Right lobe of liver (tissue), 6 donors: ENCODE data around the gene ALPK3. TPM values are rescaled to one million over a fixed set of nuclear protein-coding genes. Genes with fewer than 3 reads are reported as not detected.

Experiments used
- ATAC-seq, 4 donors: fragments of 200-7000 bp; cut with Tn5 transposase; one replicate each; pipeline ENCODE4 v1.9.1; 2020; ENCODE audit warnings: mild to moderate bottlenecking in 4 of 4, moderate library complexity in 4 of 4
- DNase-seq, 3 donors: peaks; one replicate each; pipeline ENCODE4 v3.0.0-alpha.2; 2020
- H3K27ac ChIP-seq, 3 donors: fragments of 200-600 bp; one replicate each; pipeline ENCODE4 v1.8.0; 2022
- H3K27me3 ChIP-seq, 2 donors: fragments of 200-600 bp; one replicate each; pipeline ENCODE4 v1.8.0; 2022
- H3K36me3 ChIP-seq, 4 donors: fragments of 200-600 bp; sonication (generic) in 1 of 4; one replicate each; pipeline versions ENCODE4 v1.5.1 to v1.8.0; 2017 to 2022; ENCODE audit warnings: control low read depth in 1 of 4
- H3K4me1 ChIP-seq, 4 donors: fragments of 200-600 bp; sonication (generic) in 1 of 4; one replicate each; pipeline versions ENCODE4 v1.5.1 to v1.8.0; 2017 to 2022; ENCODE audit warnings: control low read depth in 1 of 4
- H3K4me3 ChIP-seq, 3 donors: fragments of 200-600 bp; one replicate each; pipeline ENCODE4 v1.8.0; 2022
- H3K9me3 ChIP-seq, 4 donors: fragments of 200-600 bp; sonication (generic) in 1 of 4; one replicate each; pipeline versions ENCODE4 v1.5.1 to v1.8.0; 2017 to 2022; ENCODE audit warnings: control low read depth in 1 of 4
- POLR2A ChIP-seq: fragments of 450-650 bp; IDR thresholded peaks from one replicate; pipeline ENCODE4 v1.6.1; 2017; ENCODE audit warnings: antibody characterized with exemption, mild to moderate bottlenecking
- WGBS: methylation state at CpG from one replicate; pipeline ENCODE4 v1.1.6; 2018; ENCODE audit warnings: low coverage, low lambda C conversion rate; ENCODE audit not compliant: insufficient coverage; ENCODE audit errors: missing lambda C conversion rate; 5-methylcytosine and 5-hydroxymethylcytosine counted together
- intact Hi-C, 2 donors: fragments of 100-400 bp; cut with DNase I; formaldehyde crosslinking; loops; one replicate each; pipeline versions ENCODE4 v1.11.2 to v1.14.1; 2022
- total RNA-seq, 6 experiments: library from RNA; depleted of rRNA in 2 of 6; stranded (reverse); fragments of >200 nt in 2 of 6; fragmentation: NEBNext Ultra II Directional in 3 of 6; extraction: Animal tissue kit (Norgen Biotek cat#: 25700) in 3 of 6; gene quantifications; one replicate each; pipeline versions ENCODE4 v1.1.0 to v1.2.4, GENCODE V29; 2016 to 2023
- TF ChIP-seq, protein P1 (sequence below), 4 donors: fragments of 200-600 bp in 3 of 4; fragments of 450-650 bp in 1 of 4; IDR thresholded peaks; one replicate each; pipeline versions ENCODE4 v1.5.1 to v1.8.0; 2016 to 2022; ENCODE audit warnings: antibody characterized with exemption in 4 of 4, mild to moderate bottlenecking in 2 of 4
- donor health status: DM: no; HTN: yes; CAD: no.
- donor health status: DM: no; HTN: no; CAD: no.
- donor health status: DM: no; HTN: no; CAD: no.
- donor health status: DM: no; HTN: yes; CAD: no.
- donor health status: DM: no; HTN: yes; CAD: no.

ALPK3 gene
- total RNA-seq, 6 experiments from 2014 or later: 1.3 to 12.5 (median 5.5) TPM

- Histone ChIP-seq H3K27me3 (no peaks in the 10 kb centered on the region), H3K9me3 (no peaks in the 10 kb centered on the region), H3K27ac (no peak overlapping the region), H3K4me1 (peaks cover 0 to 6% (median 0%) of the 10 kb centered on the region in 4 donors), H3K4me3 (no peak overlapping the region), H3K36me3 (no peaks in the 10 kb centered on the region)
- 84% methylated on average over 3 of the region's 5 CpGs for WGBS
- no peak for DNase-seq
- TF ChIP-seq POLR2A: no peak
- TF ChIP-seq, protein P1, sequence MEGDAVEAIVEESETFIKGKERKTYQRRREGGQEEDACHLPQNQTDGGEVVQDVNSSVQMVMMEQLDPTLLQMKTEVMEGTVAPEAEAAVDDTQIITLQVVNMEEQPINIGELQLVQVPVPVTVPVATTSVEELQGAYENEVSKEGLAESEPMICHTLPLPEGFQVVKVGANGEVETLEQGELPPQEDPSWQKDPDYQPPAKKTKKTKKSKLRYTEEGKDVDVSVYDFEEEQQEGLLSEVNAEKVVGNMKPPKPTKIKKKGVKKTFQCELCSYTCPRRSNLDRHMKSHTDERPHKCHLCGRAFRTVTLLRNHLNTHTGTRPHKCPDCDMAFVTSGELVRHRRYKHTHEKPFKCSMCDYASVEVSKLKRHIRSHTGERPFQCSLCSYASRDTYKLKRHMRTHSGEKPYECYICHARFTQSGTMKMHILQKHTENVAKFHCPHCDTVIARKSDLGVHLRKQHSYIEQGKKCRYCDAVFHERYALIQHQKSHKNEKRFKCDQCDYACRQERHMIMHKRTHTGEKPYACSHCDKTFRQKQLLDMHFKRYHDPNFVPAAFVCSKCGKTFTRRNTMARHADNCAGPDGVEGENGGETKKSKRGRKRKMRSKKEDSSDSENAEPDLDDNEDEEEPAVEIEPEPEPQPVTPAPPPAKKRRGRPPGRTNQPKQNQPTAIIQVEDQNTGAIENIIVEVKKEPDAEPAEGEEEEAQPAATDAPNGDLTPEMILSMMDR (IDR thresholded peaks at IDR 0.05): no peak
- intact Hi-C loops: no loop called here
- peak in 3 of 4 donors; percentile 39 to 54 (median 50) for ATAC-seq
These were observed 35.1 kb downstream of the ALPK3 start for GRCh38 chr15:84852212-84852611.

DNA sequence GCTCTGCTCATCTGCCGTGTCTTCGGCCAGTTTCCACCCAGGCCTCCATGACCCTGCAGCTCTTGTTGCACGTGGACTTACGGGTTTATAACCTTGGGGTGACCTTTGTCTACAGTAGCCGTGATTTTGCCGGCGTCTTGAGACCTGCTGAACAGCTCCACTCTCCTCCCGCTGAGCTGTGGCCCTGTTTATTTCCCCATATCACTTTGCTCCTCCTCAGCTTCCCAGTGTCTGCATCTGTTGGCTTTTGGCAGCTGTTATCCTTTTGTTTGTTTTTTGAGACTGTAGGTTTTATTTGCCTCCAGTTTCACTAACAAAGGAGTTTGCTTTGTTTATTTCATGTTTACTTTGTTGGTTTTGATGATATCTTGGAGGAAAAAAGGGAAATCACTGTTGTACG, 38.0 kb downstream of the ALPK3 start:
- Histone ChIP-seq H3K27me3 (no peaks in the 10 kb centered on the region), H3K9me3 (no peaks in the 10 kb centered on the region), H3K4me3 (no peak overlapping the region), H3K27ac (no peak overlapping the region), H3K36me3 (no peaks in the 10 kb centered on the region), H3K4me1 (peaks cover 0 to 6% (median 0%) of the 10 kb centered on the region in 4 donors)
- WGBS: 69% methylated on average over 9 of the region's 9 CpGs
- DNase-seq (no peak), ATAC-seq (peak in 2 of 4 donors; percentile 23 to 48)
- no peak for TF ChIP-seq POLR2A
- TF ChIP-seq, protein P1 (IDR thresholded peaks at IDR 0.05): no peak
- intact Hi-C loops: no loop called here

DNA sequence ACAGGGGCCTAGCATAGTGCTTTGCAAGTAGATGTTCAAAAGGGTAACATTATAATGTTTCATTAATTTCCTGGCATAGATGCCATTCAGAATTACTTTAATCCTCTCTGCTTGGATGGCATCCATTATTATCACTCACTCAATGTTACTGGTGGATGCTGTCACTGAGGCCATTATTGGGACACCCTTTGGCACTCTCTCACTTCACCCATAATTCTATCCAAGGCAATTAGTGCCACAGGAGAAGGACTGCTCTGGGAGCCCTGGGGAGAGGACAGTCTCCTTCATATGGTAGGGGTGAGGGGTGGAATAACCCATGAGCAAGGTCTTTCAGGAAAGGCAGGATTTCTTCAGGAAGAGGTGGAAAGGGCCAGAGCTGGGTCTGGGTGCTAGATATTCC, 38.6 kb downstream of the ALPK3 start:
- H3K27ac ChIP-seq: no peak overlapping the region
- DNase-seq: no peak

DNA sequence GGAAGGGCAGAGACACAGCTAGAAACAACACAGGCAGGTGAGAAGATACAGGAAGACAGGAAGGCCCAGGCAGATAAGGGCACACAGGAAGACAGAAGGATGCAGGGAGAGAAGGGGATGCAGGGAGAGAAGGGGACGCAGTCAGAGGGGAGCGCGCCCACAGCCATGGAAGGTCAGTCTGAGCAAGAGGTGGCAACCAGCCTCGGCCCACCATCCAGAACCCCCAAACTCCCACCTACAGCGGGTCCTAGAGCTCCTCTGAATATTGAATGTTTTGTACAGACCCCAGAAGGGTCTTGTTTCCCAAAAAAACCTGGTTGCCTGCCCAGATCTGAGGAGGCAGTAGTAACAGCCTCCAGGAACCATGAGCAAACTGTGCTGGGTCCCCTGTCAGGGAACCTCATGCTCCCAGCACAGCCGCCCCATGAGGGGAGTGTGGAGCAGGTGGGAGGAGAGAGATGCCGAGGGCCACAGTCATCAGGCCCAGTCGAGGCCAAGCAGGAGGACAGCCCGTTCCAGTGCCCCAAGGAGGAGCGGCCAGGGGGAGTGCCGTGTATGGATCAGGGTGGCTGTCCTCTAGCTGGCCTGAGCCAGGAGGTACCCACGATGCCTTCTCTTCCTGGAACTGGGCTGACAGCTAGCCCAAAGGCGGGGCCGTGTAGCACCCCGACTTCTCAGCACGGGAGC, 39.7 kb downstream of the ALPK3 start:
- ATAC-seq (peak in 1 of 4 donors; percentile 16), DNase-seq (no peak)
- peaks cover 0 to 3% (median 0%) of the 10 kb centered on the region in 4 donors for H3K4me1 ChIP-seq
- intact Hi-C loops: no loop called here
- no peak overlapping the region for H3K4me3 ChIP-seq
- no peaks in the 10 kb centered on the region for H3K27me3 ChIP-seq
- H3K9me3 ChIP-seq: no peaks in the 10 kb centered on the region
- H3K36me3 ChIP-seq: no peaks in the 10 kb centered on the region
- no CpG with 5 or more reads among the region's 16 CpGs for WGBS
- no peak for TF ChIP-seq POLR2A
- TF ChIP-seq, protein P1 (IDR thresholded peaks at IDR 0.05): no peak
- H3K27ac ChIP-seq: no peak overlapping the region

More for the DNA sequence above, 38.6 kb downstream of the ALPK3 start:
- Histone ChIP-seq H3K36me3 (no peaks in the 10 kb centered on the region), H3K4me3 (no peak overlapping the region), H3K27me3 (no peaks in the 10 kb centered on the region), H3K9me3 (no peaks in the 10 kb centered on the region), H3K4me1 (peaks cover 0 to 6% (median 0%) of the 10 kb centered on the region in 4 donors)
- intact Hi-C loops: no loop called here
- no peak for TF ChIP-seq POLR2A
- TF ChIP-seq, protein P1 (IDR thresholded peaks at IDR 0.05): no peak
- no peak for ATAC-seq
